ENCODE measurements around the gene MICA. TPM values are rescaled to one million over a fixed set of nuclear protein-coding genes. Genes with fewer than 3 reads are reported as not detected.
"Not testable (repeated sequence)": the region's sequence is repeated elsewhere in the genome, so short reads cannot be mapped to it uniquely, and the experiment has no call there.

MICA gene
- polyA plus RNA-seq, 1 donor, result 4.2 TPM

- Histone ChIP-seq H3K4me3 (ENCODE audit: low read length) (no peak overlapping the region), H3K4me1 (ENCODE audit: control insufficient read depth, insufficient read depth, low read length) (peaks cover 11% of the 10 kb centered on the region)
These were observed 21.7 kb upstream of the MICA start for GRCh38 chr6:31381666-31382065.

GRCh38 chr6:31383149-31383548, 20.2 kb upstream of the MICA start:
- Histone ChIP-seq H3K9me3 (ENCODE audit: control insufficient read depth, low read depth, low read length) (no peaks in the 10 kb centered on the region), H3K4me3 (ENCODE audit: low read length) (no peak overlapping the region), H3K4me1 (ENCODE audit: control insufficient read depth, insufficient read depth, low read length) (peaks cover 9% of the 10 kb centered on the region), H3K27me3 (ENCODE audit: control insufficient read depth, insufficient read depth, low read length) (peaks cover 15% of the 10 kb centered on the region), H3K27ac (ENCODE audit: low read length) (no peak overlapping the region), H3K36me3 (ENCODE audit: control insufficient read depth, insufficient read depth, low read length) (no peaks in the 10 kb centered on the region)
- no peak for DNase-seq
- no CpG with 5 or more reads among the region's 5 CpGs for WGBS (ENCODE audit: insufficient coverage, low lambda C conversion rate)

More at GRCh38 chr6:31381666-31382065, 21.7 kb upstream of the MICA start:
- H3K27me3 ChIP-seq (ENCODE audit: control insufficient read depth, insufficient read depth, low read length), result peaks cover 13% of the 10 kb centered on the region
- H3K9me3 ChIP-seq (ENCODE audit: control insufficient read depth, low read depth, low read length), result no peaks in the 10 kb centered on the region
- no CpG with 5 or more reads among the region's 4 CpGs for WGBS (ENCODE audit: insufficient coverage, low lambda C conversion rate)
- no peak overlapping the region for H3K27ac ChIP-seq (ENCODE audit: low read length)
- DNase-seq, result no peak
- H3K36me3 ChIP-seq (ENCODE audit: control insufficient read depth, insufficient read depth, low read length), result no peaks in the 10 kb centered on the region

- Histone ChIP-seq H3K27ac (ENCODE audit: low read length) (no peak overlapping the region), H3K9me3 (ENCODE audit: control insufficient read depth, low read depth, low read length) (no peaks in the 10 kb centered on the region), H3K27me3 (ENCODE audit: control insufficient read depth, insufficient read depth, low read length) (peaks cover 10% of the 10 kb centered on the region), H3K4me3 (ENCODE audit: low read length) (no peak overlapping the region), H3K36me3 (ENCODE audit: control insufficient read depth, insufficient read depth, low read length) (no peaks in the 10 kb centered on the region), H3K4me1 (ENCODE audit: control insufficient read depth, insufficient read depth, low read length) (no peaks in the 10 kb centered on the region)
- no peak for DNase-seq
- WGBS (ENCODE audit: insufficient coverage, low lambda C conversion rate), result no CpG with 5 or more reads among the region's 3 CpGs
These were observed 18.4 kb upstream of the MICA start for GRCh38 chr6:31385041-31385440.

GRCh38 chr6:31386099-31386498, 17.3 kb upstream of the MICA start:
- Histone ChIP-seq H3K9me3 (ENCODE audit: control insufficient read depth, low read depth, low read length) (no peaks in the 10 kb centered on the region), H3K36me3 (ENCODE audit: control insufficient read depth, insufficient read depth, low read length) (no peaks in the 10 kb centered on the region), H3K4me1 (ENCODE audit: control insufficient read depth, insufficient read depth, low read length) (no peaks in the 10 kb centered on the region), H3K27me3 (ENCODE audit: control insufficient read depth, insufficient read depth, low read length) (peaks cover 8% of the 10 kb centered on the region), H3K4me3 (ENCODE audit: low read length) (no peak overlapping the region), H3K27ac (ENCODE audit: low read length) (no peak overlapping the region)
- no peak for DNase-seq
- no CpG with 5 or more reads among the region's 3 CpGs for WGBS (ENCODE audit: insufficient coverage, low lambda C conversion rate)

- Histone ChIP-seq H3K27me3 (ENCODE audit: control insufficient read depth, insufficient read depth, low read length) (peaks cover 8% of the 10 kb centered on the region), H3K4me1 (ENCODE audit: control insufficient read depth, insufficient read depth, low read length) (no peaks in the 10 kb centered on the region), H3K9me3 (ENCODE audit: control insufficient read depth, low read depth, low read length) (no peaks in the 10 kb centered on the region), H3K27ac (ENCODE audit: low read length) (no peak overlapping the region), H3K4me3 (ENCODE audit: low read length) (no peak overlapping the region), H3K36me3 (ENCODE audit: control insufficient read depth, insufficient read depth, low read length) (no peaks in the 10 kb centered on the region)
- DNase-seq, result no peak
- WGBS (ENCODE audit: insufficient coverage, low lambda C conversion rate), result no CpG with 5 or more reads among the region's 1 CpG
These were observed 16.4 kb upstream of the MICA start for GRCh38 chr6:31386977-31387376.

GRCh38 chr6:31388916-31389801, 14.2 kb upstream of the MICA start:
- H3K4me3 ChIP-seq (ENCODE audit: low read length); H3K9me3 ChIP-seq (ENCODE audit: control insufficient read depth, low read depth, low read length); H3K27me3 ChIP-seq (ENCODE audit: control insufficient read depth, insufficient read depth, low read length); DNase-seq; H3K4me1 ChIP-seq (ENCODE audit: control insufficient read depth, insufficient read depth, low read length); H3K27ac ChIP-seq (ENCODE audit: low read length); H3K36me3 ChIP-seq (ENCODE audit: control insufficient read depth, insufficient read depth, low read length): not testable (repeated sequence)
- WGBS (ENCODE audit: insufficient coverage, low lambda C conversion rate), result 84% methylated on average over 3 of the region's 13 CpGs

GRCh38 chr6:31389802-31390132, 13.6 kb upstream of the MICA start:
- not testable (repeated sequence) for H3K27ac ChIP-seq (ENCODE audit: low read length); H3K4me1 ChIP-seq (ENCODE audit: control insufficient read depth, insufficient read depth, low read length); H3K4me3 ChIP-seq (ENCODE audit: low read length); H3K27me3 ChIP-seq (ENCODE audit: control insufficient read depth, insufficient read depth, low read length); H3K36me3 ChIP-seq (ENCODE audit: control insufficient read depth, insufficient read depth, low read length); DNase-seq; H3K9me3 ChIP-seq (ENCODE audit: control insufficient read depth, low read depth, low read length)

GRCh38 chr6:31393932-31394331, 9.5 kb upstream of the MICA start:
- no peak overlapping the region for H3K27ac ChIP-seq (ENCODE audit: low read length)
- WGBS (ENCODE audit: insufficient coverage, low lambda C conversion rate), result 100% methylated on average over 1 of the region's 5 CpGs
- H3K27me3 ChIP-seq (ENCODE audit: control insufficient read depth, insufficient read depth, low read length), result peaks cover 5% of the 10 kb centered on the region
- no peaks in the 10 kb centered on the region for H3K36me3 ChIP-seq (ENCODE audit: control insufficient read depth, insufficient read depth, low read length)
- no peaks in the 10 kb centered on the region for H3K4me1 ChIP-seq (ENCODE audit: control insufficient read depth, insufficient read depth, low read length)
- H3K4me3 ChIP-seq (ENCODE audit: low read length), result no peak overlapping the region
- no peaks in the 10 kb centered on the region for H3K9me3 ChIP-seq (ENCODE audit: control insufficient read depth, low read depth, low read length)
- DNase-seq, result no peak

- Histone ChIP-seq H3K4me3 (ENCODE audit: low read length) (no peak overlapping the region), H3K9me3 (ENCODE audit: control insufficient read depth, low read depth, low read length) (no peaks in the 10 kb centered on the region), H3K27me3 (ENCODE audit: control insufficient read depth, insufficient read depth, low read length) (peaks cover 5% of the 10 kb centered on the region), H3K27ac (ENCODE audit: low read length) (no peak overlapping the region), H3K4me1 (ENCODE audit: control insufficient read depth, insufficient read depth, low read length) (no peaks in the 10 kb centered on the region), H3K36me3 (ENCODE audit: control insufficient read depth, insufficient read depth, low read length) (no peaks in the 10 kb centered on the region)
- WGBS (ENCODE audit: insufficient coverage, low lambda C conversion rate), result 69% methylated on average over 3 of the region's 4 CpGs
- DNase-seq, result peak; percentile 50 to 66
These were observed 9.0 kb upstream of the MICA start for GRCh38 chr6:31394381-31394780.

- Histone ChIP-seq H3K36me3 (ENCODE audit: control insufficient read depth, insufficient read depth, low read length) (no peaks in the 10 kb centered on the region), H3K4me3 (ENCODE audit: low read length) (no peak overlapping the region), H3K27me3 (ENCODE audit: control insufficient read depth, insufficient read depth, low read length) (peaks cover 20% of the 10 kb centered on the region), H3K9me3 (ENCODE audit: control insufficient read depth, low read depth, low read length) (no peaks in the 10 kb centered on the region), H3K27ac (ENCODE audit: low read length) (no peak overlapping the region), H3K4me1 (ENCODE audit: control insufficient read depth, insufficient read depth, low read length) (no peaks in the 10 kb centered on the region)
- no peak for DNase-seq
- no CpG with 5 or more reads among the region's 7 CpGs for WGBS (ENCODE audit: insufficient coverage, low lambda C conversion rate)
These were observed 7.6 kb upstream of the MICA start for GRCh38 chr6:31395832-31396231.
